ENCODE data around the gene JMJD1C.

JMJD1C gene

DNA sequence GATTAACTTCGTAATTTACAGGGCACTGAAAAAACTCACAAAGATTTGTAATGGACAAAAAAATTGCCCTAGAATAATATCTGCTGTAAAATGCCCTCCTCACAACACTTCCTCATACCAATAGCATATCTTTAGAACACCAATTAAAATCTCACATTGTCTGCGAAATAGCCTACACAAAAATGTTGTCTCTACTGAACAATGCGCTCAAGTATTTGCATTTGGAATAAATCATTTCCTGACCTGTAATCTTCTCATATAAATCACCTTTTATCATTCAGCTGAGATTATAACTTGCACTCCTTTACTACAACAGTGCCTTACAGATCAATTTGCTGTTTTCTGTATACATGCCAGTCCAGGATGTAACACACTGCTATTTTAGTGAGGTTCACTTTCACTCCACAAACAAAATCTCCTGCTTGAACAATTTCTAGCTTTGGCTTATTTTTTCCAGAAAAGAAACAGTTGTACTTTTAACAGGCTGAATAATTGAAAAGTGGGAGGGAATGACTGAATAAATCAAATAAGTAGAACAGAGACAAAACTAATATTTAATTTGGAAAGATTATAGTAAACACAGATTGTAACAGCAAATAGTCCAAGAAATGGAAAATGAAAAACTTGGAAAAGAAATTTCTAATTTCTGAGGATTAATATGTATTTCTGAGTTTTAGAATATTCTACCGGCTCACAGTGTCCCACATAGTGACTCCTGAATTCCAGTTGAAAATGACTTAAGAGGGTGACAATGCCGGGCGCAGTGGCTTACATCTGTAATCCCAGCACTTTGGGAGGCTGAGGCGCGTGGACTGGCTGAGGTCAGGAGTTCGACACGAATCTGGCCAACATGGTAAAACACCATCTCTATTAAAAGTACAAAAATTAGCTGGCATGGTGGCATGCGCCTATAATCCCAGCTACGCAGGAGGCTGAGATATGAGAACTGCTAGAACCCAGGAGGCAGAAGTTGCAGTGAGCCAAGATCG is 30.6 kb downstream of the JMJD1C start:
- DNase-seq = no peak

DNA sequence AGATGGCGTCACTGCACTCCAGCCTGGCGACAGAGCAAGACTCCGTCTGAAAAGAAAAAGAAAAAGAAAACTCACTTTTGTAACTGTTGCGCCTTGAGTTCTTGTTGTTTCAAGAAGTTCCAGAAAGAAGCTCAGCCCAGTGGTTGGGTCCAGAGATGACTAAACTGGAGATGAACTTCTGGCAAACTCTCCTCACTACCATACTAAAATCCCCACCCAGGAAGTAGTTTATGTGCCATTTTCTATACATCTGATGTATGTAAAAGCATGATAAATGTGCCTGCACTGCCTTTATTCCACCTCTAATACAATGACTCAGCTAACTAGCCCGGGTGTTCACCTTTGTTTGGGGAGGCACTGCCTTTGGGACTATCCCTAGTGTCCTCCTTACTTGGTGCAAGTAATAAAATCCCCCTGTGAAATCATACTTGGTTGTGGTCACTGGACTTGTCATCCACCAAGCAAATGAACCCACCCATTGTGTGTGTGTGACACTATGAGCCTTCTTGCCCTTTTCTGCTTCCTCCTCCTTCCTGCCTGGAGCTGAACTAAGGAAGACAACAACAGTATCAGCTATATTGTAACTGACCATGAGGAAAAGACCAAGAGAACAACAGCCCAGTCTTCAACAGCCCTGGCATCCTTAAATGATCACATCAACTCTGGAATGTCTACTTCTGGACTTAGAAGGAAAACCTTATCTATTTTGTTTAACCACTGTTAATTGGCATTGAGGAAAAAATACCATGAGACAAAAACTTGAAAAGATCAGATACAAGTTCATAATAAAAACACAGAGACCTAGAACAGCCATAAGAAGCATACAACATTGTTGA is 33.6 kb downstream of the JMJD1C start:
- no peak for DNase-seq

DNA sequence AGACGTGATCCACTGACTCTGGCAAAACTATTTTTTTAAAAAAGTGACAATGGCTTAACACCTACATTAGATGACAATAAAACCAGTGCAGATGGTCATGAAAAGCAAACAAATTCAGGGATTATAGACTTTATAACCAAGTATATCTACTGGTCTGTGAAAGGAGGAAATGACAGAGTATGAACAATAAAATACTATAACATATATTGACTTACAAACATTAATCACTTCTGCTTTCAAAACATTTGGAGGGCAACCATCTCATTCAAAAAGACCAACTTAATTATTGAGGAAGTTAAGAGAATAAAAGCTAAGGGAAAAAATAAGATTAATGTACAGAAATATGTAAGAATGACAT is 34.8 kb downstream of the JMJD1C start:
- no peak for DNase-seq

DNA sequence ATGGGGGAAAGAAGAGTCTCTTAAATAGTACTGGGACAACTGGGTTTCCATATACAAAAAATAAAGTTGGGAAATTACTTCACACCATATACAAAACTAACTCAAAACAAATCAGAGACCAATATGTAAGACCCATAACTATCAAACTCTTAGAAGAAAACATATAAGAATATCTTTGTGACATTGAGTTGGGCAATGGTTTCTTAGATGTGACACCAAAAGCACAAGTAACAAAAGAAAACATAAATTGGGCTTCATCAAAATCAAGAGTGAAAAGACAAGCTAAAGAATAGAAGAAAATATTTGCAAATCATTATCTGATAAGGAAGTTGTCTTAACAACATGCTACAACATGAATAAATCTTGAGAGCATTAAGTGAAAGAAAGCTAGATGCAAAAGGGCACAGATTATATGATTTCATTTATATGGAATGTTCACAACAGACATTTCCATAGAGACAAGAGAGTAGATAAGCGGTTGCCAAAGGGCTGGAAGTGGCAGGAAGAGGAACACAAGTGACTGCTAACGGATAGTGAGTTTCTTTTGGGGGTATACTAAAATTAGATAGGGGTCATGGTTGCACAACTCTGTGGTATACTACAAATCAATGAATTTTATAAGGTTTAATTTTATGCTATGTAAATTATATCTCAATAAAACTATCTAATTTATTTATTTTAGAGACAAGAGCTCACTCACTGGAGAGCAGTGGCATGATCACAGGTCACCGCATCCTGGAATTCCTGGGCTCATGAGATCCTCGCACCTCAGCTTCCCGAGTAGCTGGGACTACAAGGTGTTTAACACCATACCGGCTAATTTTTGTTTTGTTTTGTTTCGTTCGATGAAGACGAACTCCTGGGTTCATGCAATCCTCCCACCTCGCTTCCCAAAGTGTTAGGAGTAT is 35.4 kb downstream of the JMJD1C start:
- DNase-seq = no peak

DNA sequence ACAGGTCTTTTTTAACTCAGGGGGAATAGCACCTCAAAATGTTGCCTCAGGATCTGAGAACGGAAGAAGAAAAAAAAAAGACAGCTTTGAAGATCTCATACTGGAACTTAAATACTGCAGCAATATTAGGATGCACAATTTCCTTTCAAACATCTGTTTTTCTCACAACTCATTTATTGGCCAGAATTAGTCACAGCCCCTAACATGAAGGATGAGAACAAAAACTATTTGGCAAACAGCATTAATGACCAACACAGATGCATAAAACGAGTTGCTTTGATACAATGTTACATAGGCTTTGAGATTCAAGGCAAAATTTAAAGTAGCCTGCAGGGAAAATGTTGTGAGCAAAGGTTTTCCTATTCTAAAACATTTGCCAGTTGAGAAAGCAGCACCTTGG is 36.5 kb downstream of the JMJD1C start:
- no peak for DNase-seq

DNA sequence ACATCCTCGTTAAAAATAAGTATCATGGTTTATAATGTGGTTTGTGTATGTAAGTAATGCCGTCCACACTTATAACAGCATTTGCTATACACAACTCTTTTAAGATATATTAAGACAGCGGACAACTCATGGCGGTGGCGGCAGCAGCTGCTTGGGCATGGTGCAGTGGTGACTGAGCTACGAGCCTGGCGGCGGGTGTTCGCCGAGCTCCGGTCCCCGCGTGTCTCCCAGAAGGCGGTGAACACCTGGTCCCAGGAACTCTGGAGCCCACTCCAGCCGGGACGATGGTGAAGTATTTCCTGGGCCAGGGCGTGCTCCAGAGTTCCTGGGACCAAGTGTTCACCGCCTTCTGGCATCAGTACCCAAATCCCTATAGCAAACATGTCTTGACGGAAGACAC is 38.8 kb downstream of the JMJD1C start:
- no peak for DNase-seq

DNA sequence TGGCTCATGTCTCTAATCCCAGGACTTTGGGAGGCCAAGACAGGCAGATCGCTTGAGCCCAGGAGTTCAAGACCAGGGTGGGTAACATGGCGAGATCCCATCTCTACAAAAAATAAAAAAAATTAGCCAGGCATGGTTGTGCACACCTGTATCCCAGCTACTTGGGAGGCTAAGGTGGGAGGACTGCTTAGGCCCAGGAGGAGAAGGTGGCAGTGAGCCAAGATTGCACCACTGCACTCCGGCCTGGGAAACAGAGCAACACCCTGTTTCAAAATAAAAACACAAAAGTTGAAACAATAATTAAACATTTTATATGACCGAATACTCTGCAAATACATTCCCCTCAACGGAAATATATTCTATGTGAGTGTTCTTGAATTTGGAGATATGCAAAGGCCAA is 40.3 kb downstream of the JMJD1C start:
- no peak for DNase-seq

DNA sequence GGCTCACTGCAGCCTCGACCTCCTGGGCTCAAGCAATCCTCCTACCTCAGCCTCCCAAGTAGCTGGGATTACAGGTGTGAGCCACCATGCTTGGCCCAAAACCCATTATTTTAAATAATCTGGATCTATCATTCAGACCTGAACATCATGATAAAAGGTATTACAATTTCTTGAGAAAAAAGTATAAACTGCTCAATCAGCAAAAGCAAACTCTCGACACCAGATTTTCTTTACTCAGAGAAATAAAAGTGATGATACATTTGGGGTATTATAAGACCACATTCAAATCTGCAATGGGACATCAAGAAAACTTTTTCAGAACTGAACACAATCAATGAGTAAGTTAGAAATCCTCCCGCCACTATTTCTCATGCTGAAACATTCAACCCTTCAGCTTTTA is 41.2 kb downstream of the JMJD1C start:
- no peak for DNase-seq

DNA sequence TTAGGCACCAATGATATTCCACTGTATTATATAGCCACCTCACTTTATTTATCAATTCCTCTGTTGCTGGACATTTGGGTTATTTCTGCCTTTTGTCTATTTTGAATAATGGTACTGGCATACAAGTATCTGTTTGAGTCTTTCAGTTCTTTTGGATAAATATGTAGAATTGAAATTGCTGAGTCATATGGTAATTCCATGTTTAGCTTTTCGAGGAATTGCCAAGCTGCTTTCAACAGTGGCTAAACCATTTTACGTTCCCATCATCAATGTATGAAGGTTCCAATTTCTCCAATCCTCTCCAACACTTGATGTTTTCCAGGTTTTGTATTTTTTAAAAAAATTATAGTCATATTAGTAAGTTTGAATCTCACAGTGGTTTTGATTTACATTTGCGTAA is 42.3 kb downstream of the JMJD1C start:
- DNase-seq = no peak

DNA sequence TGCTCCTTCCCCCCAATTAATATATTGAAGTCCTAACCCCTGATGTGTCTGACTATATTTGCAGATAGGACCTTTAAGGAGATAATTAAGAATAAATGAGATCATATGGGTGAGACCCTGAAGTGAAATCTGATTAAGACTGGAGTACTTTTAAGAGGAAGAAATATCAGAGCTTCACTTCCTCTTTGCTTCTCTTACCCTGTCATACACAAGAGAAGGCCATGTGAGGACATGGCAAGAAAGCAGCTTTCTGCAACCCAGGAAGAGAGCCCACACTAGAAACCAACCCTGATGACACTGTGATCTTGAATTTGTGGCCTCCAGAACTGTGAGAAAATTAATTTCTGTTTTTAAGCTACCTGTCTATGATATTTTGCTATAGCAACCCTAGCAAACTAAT is 44.2 kb downstream of the JMJD1C start:
- peak; percentile 60 for DNase-seq

DNA sequence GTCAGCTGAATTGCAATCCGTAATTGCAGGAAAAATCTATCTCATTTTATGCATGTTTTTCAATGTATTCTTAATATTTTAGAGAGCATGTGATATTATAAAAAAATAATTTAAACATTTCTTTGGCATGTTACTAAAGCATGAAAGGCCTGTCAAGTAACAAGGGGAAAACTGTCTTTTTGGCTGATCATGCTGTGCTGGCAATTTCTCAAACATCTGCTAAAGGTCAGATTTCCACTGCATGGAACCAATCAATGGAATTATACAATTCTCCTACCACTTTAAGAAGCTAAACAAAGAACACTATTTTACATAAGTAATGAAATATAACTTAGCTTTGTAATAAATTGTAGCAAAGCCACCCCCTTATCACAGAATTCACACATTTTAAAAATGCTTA is 49.4 kb downstream of the JMJD1C start:
- DNase-seq = no peak

DNA sequence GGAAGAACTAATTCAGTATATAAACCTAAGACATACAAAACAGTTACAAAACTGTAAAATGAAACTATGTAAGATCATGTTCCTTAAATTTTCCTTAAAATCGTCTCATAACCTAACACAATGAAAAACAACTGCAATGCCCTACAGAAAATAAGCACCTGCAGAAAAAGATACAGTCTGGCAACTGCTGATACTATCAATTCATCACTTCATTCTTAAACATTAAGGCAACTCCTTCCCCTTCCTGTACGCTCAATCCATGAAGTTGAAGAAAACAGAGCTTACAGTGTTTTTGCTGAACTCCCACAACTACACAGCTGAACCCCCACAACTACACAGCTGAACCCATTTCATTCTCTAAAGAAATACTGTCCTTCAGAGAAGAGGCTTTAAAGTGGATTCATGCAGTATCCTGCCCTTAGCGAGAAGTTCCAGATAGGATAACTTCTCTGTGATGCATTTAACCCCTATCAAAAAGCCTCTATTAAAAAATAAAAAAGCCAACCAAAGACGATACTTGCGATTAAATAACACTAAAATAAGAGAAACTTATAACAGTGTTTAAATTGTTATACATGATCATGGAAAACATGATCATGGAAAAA is 50.0 kb downstream of the JMJD1C start:
- no peak for DNase-seq

DNA sequence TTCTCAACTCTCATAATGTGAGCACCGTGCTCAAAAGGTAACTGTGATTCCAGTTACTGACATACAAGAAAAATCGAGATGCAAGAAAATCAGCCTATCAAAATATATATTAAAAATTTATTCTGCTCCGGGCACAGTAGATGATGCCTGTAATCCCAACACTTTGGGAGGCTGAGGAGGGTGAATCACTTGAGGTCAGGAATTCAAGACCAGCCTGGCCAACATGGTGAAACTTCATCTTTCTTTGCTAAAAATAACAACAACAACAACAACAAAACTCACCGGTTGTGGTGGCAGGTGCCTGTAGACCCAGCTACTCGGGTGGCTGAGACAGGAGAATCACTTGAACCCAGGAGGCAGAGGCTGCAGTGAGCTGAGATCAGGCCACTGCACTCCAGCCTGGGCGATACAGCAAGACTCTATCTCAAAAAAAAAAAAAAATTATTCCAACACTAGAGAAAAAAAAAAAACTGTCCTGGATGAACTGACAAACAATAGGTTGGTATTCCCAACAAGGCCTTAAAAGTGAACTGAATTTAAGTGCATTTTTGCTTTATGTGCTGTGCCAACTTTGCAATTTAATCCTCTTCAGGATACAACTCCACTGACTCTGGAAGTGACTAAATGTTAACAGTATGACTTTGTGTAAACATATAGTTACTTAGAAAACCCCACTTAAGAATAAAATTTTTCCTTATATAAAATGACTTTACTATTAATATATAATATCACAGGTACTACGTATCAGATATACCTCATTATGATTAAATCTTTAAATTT is 51.1 kb downstream of the JMJD1C start:
- DNase-seq = no peak

DNA sequence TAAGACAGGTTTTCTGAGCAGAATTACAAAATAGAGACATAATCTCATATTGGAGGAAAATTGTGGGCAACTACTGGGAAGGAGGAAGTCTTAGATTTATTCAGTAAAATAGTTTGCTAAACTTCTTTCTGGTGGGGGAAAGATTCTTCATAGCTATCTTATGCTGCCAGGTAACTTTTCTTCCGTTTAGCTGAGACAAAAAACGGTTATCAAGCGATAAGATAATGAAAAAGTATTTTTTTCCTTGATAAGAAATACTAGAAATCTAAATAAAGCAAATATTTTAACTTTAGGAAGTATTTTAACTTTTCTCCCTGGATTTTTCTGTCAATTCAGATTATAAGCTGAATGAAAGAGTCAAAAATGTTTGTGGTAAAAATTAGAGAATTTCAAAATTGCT is 52.3 kb downstream of the JMJD1C start:
- no peak for DNase-seq

DNA sequence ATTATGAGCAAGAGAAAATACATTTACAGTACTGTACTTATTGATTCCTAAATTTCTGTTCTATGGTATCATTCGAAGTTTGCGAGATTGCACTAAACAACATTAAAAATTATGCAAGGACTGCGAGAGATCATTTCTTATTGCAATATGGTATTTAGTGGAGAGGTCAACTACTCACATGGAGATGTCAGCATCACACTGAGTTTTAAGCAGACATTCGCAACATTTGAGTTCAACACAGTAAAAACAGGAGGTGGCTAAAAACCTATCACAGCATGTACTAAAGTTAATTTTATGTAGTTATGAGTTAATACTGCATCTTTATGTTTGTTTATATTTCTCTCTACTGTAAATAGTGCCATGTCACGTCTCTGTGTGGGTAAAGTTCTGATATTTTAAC is 53.5 kb downstream of the JMJD1C start:
- no peak for DNase-seq

DNA sequence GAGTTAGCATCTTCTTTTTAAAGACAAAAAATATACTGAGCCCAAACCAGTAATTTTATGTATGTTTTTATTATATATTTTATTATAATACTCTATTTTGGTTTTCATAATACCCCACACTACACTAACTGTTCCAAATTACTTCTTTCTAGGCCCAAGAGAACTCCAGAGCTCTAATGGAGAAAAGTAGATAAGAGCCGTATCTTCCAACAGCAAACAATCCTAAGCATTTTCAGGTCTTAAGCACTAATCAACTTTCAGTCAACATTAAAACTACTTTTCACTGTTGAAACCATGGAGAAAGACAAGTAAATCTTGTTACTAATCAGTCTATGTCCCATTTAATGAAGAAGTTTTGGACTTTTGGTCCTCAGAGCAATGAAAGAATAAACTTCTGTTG is 55.1 kb downstream of the JMJD1C start:
- no peak for DNase-seq

DNA sequence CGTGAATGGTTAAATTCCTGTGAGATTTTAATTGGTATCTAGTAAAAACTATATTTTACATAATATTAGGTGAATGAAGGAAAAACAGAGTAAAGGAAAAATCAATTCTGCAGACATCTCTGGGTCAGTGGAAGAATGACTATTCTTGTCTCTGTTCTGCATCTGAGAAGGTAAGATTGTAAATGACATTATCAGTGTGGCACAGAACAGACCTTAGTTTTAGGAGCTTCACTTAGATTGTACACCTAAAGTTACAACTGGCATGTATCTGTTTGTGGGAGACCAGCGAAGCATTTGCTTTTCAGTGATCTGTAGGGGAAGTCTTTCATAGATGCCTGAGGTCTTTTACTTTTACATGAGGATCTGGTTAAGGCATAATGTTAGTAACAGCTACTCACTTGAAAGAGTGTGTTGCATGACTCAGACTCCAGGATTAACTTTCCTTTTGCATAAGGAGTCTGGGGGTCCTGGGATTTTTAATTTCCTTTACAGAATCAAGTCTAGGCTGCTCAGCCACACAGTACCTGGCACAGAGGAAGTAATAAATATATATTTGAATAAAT is 56.2 kb downstream of the JMJD1C start:
- no peak for DNase-seq

DNA sequence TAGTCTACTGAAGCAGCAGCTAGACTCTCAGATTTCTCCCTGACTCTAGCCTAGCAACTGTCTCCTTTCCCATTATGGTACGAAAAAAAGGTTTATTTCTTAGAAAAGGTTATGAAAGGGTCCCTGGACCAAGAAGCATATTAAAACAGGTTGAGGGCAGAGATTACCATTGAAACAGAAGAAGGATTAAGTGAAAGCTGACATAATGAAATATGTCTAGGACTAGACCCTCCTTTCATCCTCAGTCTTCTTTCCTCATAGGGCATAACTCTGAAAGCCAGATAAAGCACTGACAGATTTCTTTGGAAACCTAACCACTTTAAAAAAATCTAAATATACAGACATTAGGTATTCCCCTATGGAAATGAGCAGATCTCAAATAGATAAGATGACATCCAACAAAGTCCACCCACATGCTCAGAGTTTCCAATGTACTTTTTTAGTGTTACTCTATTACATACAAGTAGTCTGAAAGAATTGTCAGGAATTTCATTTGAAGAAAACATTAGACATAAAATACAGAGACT is 58.6 kb downstream of the JMJD1C start:
- no peak for DNase-seq

DNA sequence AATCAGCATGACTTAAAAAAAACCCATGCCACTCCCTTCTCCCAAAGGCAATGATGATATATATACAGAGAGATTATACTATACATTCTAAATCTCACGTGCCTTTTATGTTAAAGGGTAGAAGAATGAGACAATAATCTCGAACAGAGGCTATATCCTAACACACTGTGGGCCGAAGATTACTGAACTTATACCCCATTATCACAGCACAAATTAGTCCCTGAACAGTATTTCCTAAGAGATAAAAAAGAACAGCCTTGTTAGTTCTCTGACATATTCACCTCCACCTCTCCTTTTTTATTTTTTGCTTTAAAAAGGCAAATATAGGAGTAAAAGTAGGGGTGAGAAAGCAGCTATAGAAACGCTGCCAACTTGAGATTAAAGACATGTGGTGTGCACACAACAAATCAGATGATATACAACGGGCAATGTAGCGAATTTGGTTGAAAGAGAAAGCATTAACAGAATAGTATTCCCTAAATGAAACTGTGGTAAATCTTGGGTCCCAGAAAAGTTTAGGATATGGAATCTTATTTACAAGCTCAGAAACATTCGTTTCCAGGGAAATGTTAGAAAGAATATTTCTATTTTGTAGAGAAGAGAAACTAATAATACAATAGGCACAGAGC is 69.5 kb downstream of the JMJD1C start:
- no peak for DNase-seq

DNA sequence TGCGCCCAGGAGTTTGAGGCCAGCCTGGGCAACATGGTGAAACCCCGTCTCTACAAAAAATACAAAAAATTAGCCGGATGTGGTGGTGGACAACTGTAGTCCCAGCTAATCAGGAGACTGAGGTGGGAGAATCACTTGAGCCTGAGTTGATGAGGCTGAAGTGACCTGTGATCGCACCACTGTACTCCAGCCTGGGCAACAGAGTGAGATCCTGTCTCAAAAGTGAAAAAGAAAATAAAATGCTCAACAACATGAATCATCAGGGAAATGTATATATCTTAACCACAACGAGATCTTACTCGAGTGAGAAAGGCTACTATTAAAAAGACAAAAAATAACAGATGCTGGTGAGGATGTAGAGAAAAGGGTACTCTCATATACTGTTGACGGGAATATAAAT is 72.7 kb downstream of the JMJD1C start:
- no peak for DNase-seq

DNA sequence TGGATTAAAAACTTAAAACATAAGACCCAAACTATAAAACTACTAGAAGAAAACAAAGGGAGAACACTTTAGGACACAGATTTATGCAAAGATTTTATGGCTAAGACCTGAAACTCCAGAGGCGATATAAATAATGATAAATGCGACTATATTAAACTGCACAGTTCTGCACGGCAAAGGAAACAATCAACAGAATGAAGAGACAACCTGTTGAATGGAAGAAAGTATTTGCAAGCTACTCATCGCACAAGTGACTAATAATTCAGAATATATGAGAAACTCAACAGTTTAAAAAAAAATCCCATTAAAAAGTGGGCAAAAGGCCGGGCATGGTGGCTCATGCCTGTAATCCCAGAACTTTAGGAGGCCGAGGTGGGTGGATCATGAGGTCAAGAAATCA is 73.6 kb downstream of the JMJD1C start:
- DNase-seq = no peak
